NK-92 (cell line): ENCODE results near the gene PTK6.
"Not testable (repeated sequence)": the region's sequence is repeated elsewhere in the genome, so short reads cannot be mapped to it uniquely, and the experiment has no call there.

ENCODE experiments used
- DNase-seq: peaks from one replicate; lab custom pipeline; 2025; ENCODE audit not compliant: unreplicated experiment; lab: John Stamatoyannopoulos, UW

PTK6 gene

DNA sequence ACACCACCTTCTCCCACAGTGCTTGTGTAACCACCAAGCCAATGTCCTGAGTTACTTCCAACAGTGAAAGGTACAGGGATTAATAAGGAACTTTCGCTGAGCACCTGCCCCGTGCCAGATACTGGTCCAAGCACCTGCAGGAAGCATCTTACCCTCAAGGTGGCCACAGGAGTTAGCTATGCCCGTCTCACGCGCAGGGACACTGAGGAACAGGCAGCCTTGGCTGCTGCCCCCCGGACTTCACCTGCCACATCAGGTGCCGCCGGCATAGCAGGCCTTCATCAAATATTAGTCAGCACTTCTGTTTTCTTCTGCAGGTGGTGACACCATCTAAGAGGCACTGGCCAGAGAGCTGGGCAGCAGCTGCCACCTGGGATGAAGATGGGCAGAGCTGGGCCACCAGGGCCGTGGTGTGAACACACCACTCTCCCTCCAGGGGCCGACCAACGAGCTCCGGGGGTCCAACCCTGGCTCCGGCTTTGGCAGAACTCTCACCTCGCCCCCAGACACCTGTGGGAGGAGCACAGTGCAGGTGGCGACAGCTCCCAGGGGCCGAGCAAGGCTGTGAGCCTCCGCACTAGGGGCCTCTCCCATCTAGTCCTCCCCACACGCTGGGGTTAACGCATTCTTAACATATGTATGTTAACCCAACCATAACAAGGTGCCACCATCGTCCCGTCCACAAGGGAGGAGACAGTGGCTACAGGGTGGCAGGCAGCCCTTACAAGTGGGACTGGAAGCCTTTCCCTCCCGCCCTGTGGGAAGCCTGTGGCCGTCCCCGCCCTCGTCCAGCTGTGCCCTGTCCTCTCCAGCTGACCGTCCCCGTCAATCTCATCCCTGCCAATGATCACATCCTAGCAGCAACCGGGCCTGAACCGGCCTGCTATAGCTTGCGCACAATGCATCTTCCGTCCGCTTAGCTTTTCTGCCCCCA, 19.5 kb downstream of the PTK6 start:
- DNase-seq = no peak

DNA sequence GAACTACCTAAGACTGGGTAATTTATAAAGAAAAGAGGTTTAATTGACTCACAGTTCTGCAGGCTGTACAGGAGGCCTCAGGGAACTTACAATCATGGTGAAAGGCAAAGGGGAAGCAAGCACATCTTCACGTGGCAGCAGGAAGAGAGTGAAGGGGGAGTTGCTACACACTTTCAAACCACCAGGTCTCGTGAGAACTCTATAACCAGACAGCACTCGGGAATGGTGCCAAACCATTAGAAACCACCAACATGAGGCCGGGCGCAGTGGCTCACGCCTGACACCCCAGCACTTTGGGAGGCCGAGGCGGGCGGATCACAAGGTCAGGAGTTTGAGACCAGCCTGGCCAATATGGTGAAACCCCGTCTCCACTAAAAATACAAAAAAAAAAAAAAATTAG, 22.7 kb downstream of the PTK6 start:
- not testable (repeated sequence) for DNase-seq

DNA sequence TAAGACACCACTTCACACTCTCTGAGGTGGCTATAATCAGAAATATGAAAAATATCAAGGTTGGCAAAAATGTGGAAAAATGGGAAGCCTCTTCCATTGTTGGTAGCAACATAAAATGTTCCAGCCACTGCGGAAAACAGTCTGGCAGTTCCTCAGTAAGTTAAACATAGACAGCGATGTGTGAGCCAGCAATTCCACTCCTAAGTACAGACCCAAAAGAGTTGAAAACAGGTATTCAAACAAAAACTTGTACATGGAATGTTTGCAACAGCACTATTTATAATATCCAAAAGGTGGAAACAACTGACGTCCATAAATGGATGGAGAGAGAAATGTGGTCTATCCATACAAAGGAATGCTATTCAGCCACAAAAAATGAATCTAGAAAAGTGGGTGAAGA, 24.0 kb downstream of the PTK6 start:
- no peak for DNase-seq

DNA sequence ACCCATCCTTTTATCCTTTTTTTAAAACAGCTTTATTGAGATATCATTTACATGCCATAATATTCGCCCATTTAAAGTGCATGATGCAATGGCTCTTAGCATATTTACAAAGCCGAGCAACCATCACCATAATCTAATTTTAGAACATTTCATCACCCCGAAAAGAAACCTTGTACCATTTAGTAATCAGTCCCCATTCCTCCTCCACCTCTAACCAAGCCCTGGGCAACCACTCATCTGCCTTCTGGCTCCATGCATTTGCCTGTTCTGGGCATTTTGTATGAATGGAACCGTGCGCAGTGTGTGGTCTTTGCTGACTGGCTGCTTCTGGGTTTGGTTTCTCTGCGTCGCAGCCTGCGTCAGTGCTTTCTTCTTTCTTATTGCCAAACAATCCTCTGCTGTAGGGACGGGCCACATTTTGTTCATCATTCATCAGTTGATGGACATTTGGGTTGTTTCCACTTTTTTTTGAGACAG, 28.1 kb downstream of the PTK6 start:
- no peak for DNase-seq

DNA sequence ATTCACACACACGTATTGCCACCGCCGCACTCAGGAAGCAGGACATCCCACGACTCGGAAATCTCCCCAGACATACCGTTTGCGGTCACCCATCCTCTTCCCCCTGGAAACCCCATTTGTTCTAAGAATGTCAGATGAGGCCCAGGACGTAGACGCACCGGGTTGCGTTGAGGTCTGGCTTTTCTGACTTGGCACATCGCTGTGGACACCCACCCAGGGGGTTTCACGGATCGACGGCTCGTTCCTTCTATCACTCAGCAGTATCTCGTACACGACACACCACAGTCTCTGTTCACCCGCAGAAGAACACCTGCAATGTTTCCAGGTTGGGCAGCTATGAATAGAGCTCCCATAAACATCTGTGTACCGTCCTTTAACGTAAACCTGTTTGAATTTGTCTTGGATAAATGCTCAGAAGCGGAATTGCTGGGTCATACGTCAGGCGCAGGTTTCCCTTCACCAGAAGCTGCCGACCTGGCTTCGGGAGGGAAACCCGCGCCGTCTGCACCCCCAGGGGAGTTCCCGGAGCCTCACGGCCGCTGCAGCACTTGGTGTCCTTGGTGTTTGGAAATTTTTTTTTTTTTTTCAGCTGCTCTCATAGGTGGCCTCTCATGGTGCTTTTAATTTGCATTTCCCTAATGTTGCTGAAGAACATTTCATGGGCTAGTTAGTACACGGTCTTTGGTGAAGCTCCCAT, 29.0 kb downstream of the PTK6 start:
- DNase-seq = no peak

DNA sequence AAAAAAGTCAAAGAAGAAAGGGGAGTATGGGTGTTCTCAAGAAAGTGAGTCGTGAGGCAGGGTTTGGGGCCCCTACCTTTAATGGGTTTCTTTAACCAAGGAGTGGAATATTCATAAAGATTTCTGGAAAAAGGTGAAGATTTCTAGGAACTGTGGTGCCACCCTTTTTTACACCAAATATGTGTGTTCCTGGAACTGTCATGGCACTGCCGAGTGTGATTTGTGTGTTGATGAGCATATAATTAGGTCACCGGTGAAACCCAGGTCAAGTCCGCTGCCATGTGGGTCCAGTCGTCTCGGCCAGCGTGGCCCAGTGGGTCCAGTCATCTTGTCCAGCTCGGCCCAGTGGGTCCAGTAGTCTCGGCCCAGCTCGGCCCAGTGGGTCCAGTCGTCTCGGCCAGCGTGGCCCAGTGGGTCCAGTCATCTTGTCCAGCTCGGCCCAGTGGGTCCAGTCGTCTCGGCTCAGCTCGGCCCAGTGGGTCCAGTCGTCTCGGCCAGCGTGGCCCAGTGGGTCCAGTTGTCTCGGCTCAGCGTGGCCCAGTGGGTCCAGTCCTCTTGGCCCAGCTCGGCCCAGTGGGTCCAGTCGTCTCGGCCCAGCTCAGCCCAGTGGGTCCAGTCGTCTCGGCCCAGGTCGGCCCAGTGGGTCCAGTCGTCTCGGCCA, 30.0 kb downstream of the PTK6 start:
- DNase-seq = no peak

DNA sequence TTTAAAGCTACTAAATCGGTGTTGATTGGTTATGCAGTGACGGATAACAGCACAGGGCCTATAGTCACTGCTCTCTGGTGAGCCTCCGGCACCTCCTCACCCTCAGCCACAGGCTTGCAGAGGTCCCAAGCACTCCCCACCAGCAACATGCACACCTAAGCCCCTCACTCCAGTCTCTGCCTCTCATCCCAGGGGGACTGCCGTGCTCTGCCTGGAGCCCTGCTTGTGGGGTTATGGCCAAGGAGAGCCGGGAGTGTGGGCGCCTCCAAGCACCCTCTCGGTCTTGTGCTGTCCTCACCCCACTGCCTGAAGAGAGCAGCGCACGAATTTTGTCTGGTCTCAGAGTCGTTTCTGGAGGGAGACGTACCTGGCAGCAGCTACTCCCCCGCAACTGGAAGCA, 31.5 kb downstream of the PTK6 start:
- no peak for DNase-seq

DNA sequence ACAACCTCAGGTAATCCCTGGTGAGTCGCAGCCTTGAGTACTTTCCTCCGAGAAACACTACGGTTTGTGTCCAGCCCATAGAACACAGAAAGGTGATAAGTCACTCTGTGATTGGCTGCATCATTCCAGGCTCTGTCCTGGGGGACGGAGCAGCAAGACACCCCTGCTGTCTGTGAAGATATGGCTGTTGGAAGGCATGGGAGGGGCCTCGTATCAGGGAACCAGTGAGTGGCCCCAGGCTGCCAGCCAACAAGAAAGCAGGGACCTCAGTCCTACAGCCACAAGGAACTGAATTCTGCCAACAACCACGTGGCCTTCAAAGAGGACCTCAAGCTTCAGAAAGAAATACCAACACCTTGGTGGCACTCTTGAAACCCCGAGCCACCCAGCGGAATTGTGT, 31.9 kb downstream of the PTK6 start:
- no peak for DNase-seq

DNA sequence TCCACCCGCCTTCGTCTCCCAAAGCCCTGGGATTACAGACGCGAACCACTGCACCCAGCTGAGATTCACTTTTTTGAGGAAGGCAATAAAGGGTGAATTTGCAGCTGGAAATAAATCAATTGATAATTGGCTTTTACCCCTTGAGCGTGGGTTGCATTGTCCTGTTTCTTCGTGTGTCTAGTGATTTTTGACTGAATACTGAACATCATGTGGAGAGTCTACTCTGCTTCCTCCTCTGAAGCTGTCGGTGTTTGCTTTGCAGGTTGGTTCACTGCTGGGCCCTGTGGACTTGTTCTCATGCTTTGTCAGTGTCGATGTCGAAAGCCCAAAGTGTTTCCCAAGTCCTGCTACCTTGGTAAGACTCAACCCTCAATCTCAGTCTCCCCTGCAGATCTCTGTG, 32.5 kb downstream of the PTK6 start:
- DNase-seq = no peak

DNA sequence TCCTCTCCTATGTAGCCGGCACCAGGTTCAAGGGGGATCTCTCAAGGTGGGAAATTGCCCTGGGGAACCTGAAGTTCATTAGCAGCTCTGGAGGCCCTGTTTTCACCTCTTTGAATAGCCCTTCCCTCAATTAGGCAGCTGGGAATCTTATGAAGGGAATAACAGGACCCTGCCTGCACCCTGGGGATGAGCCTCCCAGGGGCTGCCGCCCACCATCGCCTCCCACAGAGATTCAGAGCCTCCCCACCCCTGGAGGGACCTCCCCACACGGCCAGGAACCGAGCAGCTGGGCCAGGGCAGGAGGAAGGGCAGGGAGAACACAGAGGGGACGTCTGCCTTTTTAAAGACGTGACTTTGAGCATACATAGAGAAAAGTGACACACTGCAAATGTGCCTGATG, 33.7 kb downstream of the PTK6 start:
- DNase-seq = no peak

DNA sequence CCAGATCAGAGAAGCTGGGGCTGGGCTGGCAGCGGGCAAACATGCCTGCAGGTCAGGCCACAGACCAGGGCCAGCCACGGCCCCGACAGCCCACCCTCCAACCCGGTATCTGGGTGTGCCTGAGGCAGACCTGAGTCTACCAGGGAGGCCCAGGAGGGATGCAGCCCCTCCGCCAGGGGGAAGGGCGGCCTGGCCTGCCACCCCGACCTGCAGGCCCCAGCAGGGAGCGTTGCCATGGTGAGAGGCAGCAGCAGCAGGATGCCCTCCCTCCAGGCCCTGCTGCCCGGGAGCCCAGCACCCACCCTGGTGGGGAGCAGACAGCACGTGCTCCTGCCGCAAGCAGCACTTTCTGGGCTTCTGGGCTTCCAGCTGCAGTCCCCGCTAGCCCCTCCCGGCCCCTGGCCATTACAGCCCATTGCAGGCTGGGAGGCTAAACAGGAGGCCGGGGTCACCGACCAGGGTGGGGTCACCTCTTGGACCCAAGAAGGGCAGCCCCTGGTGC, 34.5 kb downstream of the PTK6 start:
- DNase-seq = no peak

DNA sequence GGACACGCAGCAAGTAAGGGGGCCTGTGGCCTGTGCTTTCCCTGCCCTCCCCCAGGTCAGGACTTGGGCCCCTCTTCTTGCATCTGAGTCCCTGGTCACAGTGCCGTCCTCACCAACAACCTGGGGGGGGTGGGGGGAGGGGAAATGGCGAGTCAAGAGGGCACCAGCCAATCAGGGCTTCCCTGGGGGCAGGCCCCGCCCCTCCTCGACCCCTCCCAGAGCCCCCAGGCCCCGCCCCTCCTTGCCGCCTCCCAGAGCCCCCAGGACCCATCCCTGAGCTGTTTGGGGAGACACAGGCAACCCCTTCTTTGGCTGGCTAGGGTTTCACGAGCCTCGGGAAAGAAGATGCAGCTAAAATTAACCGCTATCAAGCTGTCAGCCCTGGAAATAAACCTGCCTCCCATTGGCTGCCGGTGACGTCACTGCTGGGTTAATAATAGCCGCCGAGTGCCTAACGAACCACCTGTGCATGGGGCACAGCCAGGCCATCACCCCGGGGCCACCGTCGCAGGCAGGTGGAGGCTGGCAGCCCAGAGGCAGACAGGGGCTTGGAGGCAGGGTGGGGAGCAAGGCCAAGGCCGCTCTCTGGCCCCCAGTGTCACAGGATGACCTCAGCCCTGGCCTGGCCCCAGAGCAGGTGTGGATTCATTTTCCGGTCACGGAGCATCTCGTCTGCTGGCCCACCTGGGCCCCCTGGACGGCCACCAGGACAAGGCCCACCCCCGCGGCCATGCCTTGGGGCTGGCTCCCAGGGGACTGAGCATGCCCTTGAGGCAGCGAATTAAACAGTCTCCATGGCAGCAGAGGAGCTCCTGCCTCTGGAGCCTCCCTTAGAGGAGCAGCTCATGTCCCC, 35.1 kb downstream of the PTK6 start:
- no peak for DNase-seq

DNA sequence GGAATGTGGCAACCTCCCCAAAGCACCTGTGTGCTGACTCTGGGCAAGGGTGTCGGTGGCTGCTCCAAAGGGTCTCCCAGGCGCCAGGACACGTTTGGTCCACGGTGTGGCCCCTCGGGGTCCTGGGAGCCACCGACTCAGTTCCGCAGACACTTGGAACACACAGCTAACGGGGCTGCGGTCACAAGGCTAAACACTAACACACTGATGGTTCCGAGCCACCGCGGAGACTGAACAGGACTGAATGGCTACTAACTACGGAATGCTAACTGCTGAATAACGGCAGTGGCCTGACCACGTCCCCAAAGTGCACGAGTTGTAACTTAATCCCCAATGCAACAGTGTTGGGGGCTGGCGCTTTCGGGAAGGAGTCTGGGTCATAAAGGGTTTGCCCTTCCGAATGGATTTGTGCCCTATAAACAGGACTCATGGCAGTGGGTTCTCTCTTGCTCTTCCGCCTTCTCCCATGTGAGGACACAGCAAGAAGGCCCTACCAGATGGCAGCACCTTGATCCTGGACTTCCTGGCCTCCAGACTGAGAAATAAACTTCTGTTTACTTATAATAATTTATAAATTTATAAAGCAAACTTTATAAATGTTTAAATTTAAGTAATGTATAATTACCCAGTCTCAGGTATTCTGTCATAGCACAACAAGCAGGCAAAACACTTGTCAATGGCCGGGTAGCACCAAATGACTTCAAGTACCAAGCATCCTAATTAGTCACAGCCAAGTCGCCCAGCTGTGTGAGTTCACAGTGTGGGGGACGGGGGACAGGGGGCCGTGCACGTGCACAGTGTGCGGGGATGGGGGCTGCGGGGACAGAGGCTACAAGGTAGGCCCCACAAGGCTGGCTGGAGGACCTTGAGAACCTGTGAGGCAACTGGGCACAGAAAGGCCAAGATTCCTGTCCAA, 36.0 kb downstream of the PTK6 start:
- no peak for DNase-seq

DNA sequence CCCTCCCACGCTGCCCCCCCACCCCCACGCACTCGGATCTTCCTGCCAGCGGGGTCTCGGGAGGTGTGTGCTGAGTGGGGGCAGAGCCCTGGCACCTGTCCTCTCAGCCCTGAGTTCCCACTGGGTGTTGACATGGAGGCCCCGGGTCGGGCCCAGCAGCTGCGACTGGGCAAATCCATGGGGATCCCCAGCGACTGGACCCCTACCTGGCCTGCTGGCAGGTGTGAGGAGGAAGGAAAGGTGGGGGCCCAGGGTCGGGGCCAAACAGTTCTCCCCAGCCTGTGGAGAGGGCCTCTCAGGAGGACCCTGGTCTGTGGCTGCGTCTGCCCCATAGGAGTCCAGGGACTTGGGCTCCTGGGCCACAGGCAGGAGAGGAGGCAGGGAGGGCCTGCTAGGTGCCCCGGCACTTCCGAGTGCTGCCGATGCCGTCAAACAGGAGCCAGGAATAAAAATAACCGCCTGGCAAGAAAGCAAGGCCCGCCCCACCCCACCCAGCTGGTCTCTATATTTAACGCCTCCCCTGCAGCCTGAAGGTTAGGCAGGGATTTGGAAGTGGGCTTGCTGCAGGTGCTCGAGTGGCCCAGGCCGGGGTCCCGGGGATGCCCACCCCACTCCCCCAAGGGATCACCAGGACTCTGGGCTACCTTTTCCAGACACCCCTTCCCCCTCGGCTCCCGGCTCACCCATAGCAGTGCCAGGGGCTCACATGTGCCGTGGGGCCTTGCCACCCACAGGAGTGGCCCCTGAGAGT, 36.9 kb downstream of the PTK6 start:
- DNase-seq = no peak

DNA sequence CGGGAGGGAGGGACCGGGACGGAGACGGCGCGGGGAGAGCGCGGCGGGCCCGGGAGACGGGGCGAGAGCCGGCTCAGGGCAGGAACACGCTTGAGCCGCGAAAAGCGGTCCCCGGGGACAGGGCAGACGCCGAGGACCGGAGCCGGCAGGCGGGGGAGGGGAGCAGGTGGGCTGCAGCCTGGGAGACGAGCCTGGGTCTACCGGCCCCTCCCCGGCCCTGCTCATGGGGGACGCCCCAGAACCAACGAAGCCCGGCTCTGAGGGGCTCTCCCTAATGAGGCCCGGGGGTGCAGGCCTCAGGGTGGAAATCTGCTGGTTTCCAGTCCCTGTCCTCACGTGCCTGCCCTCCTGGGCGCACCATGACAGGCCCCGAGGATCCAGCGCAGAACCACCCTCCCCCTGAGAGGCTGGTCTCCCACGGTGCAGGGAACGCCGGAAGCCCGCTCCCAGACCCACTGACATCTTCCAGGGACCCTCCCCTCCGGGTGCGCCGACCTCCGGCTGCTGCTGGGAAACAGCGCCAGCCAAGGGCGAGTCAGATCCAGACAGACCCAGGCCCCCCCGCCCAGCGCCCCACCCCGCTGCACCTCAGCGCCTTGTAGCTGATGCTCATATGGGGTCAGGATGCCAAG, 37.7 kb downstream of the PTK6 start:
- no peak for DNase-seq

DNA sequence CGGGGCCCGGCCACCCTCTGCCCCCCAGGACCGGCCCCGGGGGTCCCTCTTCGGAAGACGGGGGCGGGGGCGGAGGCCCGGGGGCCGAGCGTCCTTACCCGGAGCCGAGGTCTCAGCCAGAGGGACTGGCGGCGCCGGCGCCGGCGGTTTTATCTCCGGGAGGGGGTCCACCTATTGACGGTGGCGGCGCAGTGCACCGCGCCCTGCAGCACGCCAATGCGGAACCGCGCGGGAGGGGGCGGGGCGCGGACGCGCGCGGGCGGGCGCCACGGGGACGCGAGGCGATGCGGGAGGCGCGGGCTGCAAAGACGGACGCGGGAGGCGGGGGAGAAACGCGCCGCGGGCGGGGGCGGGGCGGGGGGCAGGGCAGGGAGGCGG, 38.2 kb downstream of the PTK6 start, which contains the start of gene EEF1A2:
Gene EEF1A2 (minus strand): TSS at position 124 of the 378 bp plus-strand sequence. CDS start 1,320 bp downstream, outside the sequence.
- DNase-seq = no peak

DNA sequence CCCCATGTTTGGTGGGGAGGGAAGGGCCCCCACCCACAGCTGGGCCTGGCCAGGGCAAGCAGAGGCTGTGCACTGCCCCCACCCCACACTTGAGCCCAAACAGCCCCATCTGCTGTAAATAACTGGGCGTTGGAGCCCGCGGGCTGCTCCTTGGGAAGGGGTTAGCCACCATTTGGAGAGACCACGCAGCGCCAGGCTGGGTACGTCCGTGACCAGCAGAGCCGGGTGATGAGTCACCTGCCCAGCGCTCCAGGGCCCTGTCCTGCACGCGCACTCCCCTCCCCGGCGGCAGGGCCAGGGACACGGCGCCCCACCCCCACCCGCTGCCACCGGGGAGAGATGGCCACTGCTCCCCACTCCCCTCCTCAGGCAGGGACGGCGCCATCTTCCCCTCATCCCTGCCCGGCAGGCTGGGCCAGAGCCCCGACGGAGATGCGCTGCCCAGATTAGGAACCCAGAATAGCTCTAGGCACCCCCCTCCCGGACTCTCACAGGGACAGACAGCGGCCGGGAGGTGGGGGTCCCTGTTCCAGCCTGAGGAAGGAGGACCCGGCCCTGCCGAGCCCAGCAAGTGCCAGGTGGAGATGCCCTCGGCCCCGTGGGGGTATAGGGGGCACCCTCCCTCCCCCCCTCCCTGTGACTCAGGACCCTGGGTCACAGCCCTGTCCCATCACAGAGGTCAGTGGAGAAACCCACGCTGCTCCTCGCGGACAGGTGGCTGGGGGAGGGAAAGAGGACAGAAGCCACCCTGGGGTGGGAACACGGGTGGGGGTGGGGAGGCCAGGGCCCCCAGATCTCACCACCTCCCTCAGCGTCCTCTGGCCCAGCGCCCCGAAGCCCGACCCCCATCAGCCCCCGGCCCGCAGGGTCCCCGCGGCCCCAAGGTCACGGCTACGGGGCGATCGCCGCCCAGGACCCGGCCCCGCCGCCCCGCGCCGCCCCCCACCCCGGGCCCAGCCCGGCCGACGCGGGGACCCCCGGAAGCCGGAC, 38.9 kb downstream of the PTK6 start:
- no peak for DNase-seq
